Stimulated activated CD8-positive, alpha-beta memory T cell treated with anti-CD3 and anti-CD28 coated beads, Interleukin-15, amount 100 ng/mL, for 4 hours (primary cell): ENCODE data around the gene NSDHL.
"Not testable (repeated sequence)": the region's sequence is repeated elsewhere in the genome, so short reads cannot be mapped to it uniquely, and the experiment has no call there.

Experiments used
- DNase-seq, 2 donors: peaks; one replicate each; pipeline ENCODE4 v3.0.0-alpha.2; 2020; ENCODE audit warnings: low read depth in 2 of 2

Gene NSDHL

GRCh38 chrX:152830312-152831305 lies at the start of gene NSDHL, which contains the start of gene CETN2:
Gene NSDHL (plus strand): TSS chrX:152831063. CDS start chrX:152846325, 15,262 bp downstream.
Gene CETN2 (minus strand): TSS chrX:152830757. CDS start chrX:152830710, 47 bp downstream.
- DNase-seq = peak; percentile 84 to 88

- not testable (repeated sequence) for DNase-seq
These were observed 43.8 kb upstream of the NSDHL start for GRCh38 chrX:152787062-152787461.

- DNase-seq = no peak
These were observed 31.9 kb upstream of the NSDHL start for GRCh38 chrX:152798945-152799344.

- DNase-seq = no peak
These were observed 24.8 kb upstream of the NSDHL start for GRCh38 chrX:152806035-152806434.

GRCh38 chrX:152810403-152810802 lies 20.5 kb upstream of the NSDHL start:
- DNase-seq = no peak

GRCh38 chrX:152813206-152813605 lies 17.7 kb upstream of the NSDHL start:
- DNase-seq = no peak

- DNase-seq = no peak
These were observed 16.8 kb upstream of the NSDHL start for GRCh38 chrX:152814048-152814447.

- DNase-seq = no peak
These were observed 13.6 kb upstream of the NSDHL start for GRCh38 chrX:152817078-152817764.

- DNase-seq = no peak
These were observed 12.5 kb upstream of the NSDHL start for GRCh38 chrX:152818356-152818755.

- no peak for DNase-seq
These were observed 11.6 kb upstream of the NSDHL start for GRCh38 chrX:152819266-152819665.

- no peak for DNase-seq
These were observed 11.1 kb upstream of the NSDHL start for GRCh38 chrX:152819732-152820131.

- DNase-seq = no peak
These were observed 9.6 kb upstream of the NSDHL start for GRCh38 chrX:152821145-152821765.

- DNase-seq = no peak
These were observed 8.3 kb upstream of the NSDHL start for GRCh38 chrX:152822383-152823086.

GRCh38 chrX:152823657-152824056 lies 7.2 kb upstream of the NSDHL start:
- no peak for DNase-seq

GRCh38 chrX:152824841-152825374 lies 6.0 kb upstream of the NSDHL start:
- no peak for DNase-seq

GRCh38 chrX:152831391-152831790 lies 528 bp downstream of the NSDHL start:
- DNase-seq = no peak

GRCh38 chrX:152832520-152832919 lies 1.7 kb downstream of the NSDHL start:
- DNase-seq = no peak

- DNase-seq = no peak
These were observed 2.5 kb downstream of the NSDHL start for GRCh38 chrX:152833378-152833777.

GRCh38 chrX:152835470-152835869 lies 4.6 kb downstream of the NSDHL start:
- not testable (repeated sequence) for DNase-seq

GRCh38 chrX:152842772-152843338 lies 12.0 kb downstream of the NSDHL start:
- DNase-seq = no peak

GRCh38 chrX:152843852-152844251 lies 13.0 kb downstream of the NSDHL start:
- no peak for DNase-seq
